ENCODE results near the gene HYCC2. TPM values are rescaled to one million over a fixed set of nuclear protein-coding genes. Genes with fewer than 3 reads are reported as not detected.
"Not testable (repeated sequence)": the region's sequence is repeated elsewhere in the genome, so short reads cannot be mapped to it uniquely, and the experiment has no call there.

Gene HYCC2
- polyA plus RNA-seq, 1 donor, result 8.5 TPM

DNA sequence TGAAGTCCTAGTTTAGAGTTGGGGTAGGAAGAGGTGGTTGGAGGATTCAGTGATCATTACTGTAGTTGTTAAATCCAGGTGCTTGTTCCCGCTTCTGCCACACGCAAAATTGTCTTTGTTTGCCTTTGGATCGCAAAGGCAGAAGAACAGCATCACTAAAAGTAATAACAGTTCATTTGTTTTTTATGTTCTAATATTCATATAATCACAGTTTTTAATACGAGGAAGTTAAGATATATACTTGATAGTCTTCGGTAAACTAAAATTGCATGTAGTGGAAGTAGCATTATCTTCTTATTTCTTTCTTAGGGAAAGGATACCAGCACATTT lies 695 bp upstream of the HYCC2 start:
- no peak for DNase-seq (ENCODE audit: low read depth)

- no peak for DNase-seq (ENCODE audit: low read depth)
Measured at GRCh38 chr2:201070948-201071478, 458 bp downstream of the HYCC2 start.

GRCh38 chr2:201064797-201065329 lies 6.6 kb downstream of the HYCC2 start:
- DNase-seq (ENCODE audit: low read depth), result no peak

GRCh38 chr2:201063516-201063915 lies 8.0 kb downstream of the HYCC2 start:
- DNase-seq (ENCODE audit: low read depth), result not testable (repeated sequence)

- DNase-seq (ENCODE audit: low read depth), result no peak
Measured at GRCh38 chr2:201059961-201060755, 11.3 kb downstream of the HYCC2 start.

DNA sequence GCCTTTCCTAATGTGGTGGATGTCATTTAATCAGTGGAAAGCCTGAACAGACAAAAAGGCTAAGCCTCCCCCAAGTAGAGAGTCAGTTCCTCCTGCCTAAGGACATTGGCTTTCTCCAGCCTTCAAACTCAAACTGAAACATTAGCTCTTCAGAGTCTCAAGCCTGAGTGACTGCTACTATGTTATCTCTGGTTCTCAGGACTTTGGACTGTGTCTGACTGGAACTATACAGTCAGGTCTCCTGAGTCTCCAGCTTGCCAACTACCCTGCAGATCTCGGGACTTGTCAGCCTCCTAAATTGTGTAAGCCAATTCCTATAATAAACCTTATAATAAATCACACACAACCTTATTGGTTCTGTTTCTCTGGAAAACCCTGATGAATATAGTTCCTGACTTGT lies 12.6 kb downstream of the HYCC2 start:
- DNase-seq (ENCODE audit: low read depth), result no peak

DNA sequence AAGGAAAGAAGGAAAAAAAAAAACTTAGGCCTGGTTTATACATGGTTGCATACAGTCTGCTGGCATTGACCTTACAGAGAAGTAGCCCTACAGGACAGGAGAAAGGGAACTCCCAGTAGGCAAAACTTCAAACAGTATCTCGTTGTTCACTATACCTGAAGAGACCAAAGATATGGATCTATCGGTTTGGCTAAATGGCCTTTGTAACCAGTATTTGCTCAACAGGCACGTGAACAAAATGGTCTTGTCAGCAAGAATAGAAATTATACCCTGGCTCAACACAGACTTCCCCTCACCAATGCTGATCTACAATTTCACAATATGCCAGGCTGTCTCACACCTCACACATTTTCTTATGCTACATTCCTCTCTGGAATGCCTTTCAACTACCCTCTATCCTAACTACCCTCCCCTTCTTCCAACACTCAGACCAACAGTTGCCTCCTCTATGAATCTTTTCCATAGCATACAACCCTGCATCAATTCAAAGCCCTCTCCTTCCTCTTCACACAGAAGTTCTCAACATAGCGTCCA lies 13.7 kb downstream of the HYCC2 start:
- DNase-seq (ENCODE audit: low read depth), result no peak

GRCh38 chr2:201057087-201057521 lies 14.4 kb downstream of the HYCC2 start:
- no peak for DNase-seq (ENCODE audit: low read depth)

DNA sequence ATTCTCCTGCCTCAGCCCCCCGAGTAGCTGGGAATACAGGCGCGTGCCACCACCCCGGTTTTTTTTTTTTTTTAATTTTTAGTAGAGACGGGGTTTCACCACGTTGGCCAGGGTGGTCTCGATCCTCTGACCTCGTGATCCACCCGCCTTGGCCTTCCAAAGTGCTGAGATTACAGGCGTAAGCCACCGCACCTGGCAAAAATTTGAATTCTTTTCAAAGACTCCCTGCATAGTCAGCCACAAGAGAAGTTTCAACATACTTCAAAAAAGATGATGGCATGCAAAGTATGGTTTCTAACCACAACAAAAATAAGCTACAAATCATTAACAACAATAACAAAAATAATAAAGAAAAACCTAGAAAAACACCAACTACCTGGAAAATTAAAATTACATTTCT lies 22.0 kb downstream of the HYCC2 start:
- DNase-seq (ENCODE audit: low read depth), result no peak

DNA sequence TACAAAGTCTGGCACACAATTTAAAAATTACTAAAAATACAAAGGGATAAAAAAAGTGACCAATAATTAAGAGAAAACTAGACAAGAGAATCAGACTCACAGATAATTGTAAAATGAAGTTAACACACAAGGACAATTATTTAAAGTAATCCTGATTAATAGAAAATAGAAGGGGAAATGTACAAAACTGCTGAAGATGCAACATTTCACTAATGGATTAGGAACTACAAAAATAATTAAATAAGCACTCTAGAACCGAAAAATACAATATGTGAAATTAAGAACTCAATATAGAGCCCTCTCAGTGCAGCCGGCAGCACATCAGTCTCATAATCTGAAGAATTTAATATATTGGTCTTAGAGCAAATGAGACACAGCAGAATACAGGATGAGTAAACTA lies 24.6 kb downstream of the HYCC2 start:
- DNase-seq (ENCODE audit: low read depth), result no peak

DNA sequence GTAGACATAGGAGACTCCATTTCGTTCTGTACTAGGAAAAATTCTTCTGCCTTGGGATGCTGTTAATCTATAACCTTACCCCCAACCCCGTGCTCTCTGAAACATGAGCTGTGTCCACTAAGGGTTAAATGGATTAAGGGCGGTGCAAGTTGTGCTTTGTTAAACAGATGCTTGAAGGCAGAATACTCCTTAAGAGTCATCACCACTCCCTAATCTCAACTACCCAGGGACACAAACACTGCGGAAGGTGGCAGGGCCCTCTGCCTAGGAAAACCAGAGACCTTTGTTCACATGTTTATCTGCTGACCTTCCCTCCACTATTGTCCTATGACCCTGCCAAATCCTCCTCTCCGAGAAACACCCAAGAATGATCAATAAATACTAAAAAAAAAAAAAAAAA lies 28.4 kb downstream of the HYCC2 start:
- not testable (repeated sequence) for DNase-seq (ENCODE audit: low read depth)

DNA sequence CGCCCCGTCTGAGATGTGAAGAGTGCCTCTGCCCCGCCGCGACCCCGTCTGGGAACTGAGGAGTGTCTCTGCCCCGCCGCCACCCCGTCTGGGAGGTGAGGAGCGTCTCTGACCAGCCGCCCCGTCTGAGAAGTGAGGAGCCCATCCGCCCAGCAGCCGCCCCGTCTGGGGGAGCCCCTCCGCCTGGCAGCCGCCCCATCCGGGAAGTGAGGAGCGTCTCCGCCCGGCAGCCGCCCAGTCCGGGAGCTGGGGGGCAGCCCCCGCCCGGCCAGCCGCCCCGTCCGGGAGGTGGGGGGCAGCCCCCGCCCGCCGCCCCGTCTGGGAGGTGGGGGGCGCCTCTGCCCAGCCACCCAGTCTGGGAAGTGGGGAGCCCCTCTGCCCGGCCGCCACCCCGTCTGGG lies 29.0 kb downstream of the HYCC2 start:
- DNase-seq (ENCODE audit: low read depth), result not testable (repeated sequence)

- no peak for DNase-seq (ENCODE audit: low read depth)
Measured at GRCh38 chr2:201040867-201041628, 30.4 kb downstream of the HYCC2 start.

DNA sequence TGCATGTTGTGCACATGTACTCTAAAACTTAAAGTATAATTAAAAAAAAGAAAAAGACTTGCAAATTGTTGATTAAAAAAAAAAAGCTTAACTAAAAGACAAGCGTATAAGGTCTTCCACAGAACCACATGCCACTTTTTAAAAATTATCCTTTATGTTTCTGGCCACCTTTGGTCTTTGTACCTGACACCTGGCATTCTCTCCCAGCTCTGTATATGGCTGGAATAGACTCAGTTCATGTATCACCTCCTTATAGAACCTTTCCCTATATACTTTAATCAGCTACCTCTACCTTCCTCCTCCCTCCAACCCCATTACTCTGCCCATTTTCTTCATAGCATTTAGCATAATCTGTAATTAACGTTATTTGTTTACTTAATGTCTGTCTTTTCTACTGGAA lies 32.6 kb downstream of the HYCC2 start:
- no peak for DNase-seq (ENCODE audit: low read depth)

DNA sequence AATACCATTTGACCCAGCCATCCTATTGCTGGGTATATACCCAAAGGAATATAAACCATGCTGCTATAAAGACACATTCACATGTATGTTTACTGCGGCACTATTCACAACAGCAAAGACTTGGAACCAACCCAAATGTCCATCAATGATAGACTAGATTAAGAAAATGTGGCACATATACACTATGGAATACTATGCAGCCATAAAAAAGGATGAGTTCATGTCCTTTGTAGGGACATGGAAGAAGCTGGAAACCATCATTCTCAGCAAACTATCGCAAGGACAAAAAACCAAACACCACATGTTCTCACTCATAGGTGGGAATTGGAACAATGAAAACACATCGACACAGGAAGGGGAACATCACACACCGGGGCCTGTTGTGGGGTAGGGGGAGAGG lies 33.1 kb downstream of the HYCC2 start:
- DNase-seq (ENCODE audit: low read depth), result not testable (repeated sequence)

DNA sequence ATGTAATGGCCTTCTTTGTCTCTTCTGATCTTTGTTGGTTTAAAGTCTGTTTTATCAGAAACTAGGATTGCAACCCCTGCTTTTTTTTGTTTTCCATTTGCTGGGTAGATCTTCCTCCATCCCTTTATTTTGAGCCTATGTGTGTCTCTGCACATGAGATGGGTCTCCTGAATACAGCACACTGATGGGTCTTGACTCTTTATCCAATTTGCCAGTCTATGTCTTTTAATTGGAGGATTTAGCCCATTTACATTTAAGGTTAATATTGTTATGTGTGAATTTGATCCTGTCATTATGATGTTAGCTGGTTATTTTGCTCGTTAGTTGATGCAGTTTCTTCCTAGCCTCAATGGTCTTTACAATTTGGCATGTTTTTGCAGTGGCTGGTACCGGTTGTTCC lies 37.1 kb downstream of the HYCC2 start:
- not testable (repeated sequence) for DNase-seq (ENCODE audit: low read depth)

DNA sequence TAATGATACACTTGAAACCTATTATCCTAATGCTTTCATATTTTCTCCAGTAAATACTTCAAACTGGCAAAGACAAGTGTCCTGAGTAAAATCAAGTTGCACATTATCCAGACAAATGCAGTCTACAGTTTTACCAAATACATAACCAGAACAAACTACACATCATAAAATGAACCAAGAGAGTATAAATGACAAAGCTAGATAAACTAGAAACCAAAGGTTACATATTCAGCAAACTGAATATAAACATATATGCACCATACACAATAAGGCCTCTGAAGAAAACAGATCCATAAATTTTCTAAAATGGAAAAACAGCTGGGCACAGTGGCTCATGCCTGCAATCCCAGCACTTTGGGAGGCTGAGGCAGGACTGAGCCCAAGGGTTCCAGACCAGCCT lies 47.0 kb downstream of the HYCC2 start:
- DNase-seq (ENCODE audit: low read depth), result no peak

GRCh38 chr2:201021914-201022313 lies 49.6 kb downstream of the HYCC2 start:
- DNase-seq (ENCODE audit: low read depth), result no peak
